Measurements from ENCODE around the gene CCDC175.

The CCDC175 gene

GRCh38 chr14:59538936-59539335 is 37.7 kb downstream of the CCDC175 start:
- no peak for DNase-seq

- DNase-seq = no peak
Observed at GRCh38 chr14:59537476-59537875, 39.1 kb downstream of the CCDC175 start.

GRCh38 chr14:59534361-59534987 is 42.1 kb downstream of the CCDC175 start:
- no peak for DNase-seq

- no peak for DNase-seq
Observed at GRCh38 chr14:59532419-59532818, 44.2 kb downstream of the CCDC175 start.

GRCh38 chr14:59530349-59530748 is 46.3 kb downstream of the CCDC175 start:
- no peak for DNase-seq

- DNase-seq = no peak
Observed at GRCh38 chr14:59529189-59529588, 47.4 kb downstream of the CCDC175 start.

- no peak for DNase-seq
Observed at GRCh38 chr14:59520224-59520623, 56.4 kb downstream of the CCDC175 start.

- no peak for DNase-seq
Observed at GRCh38 chr14:59511916-59512575, 64.6 kb downstream of the CCDC175 start.

- no peak for DNase-seq
Observed at GRCh38 chr14:59510966-59511365, 65.6 kb downstream of the CCDC175 start.

- DNase-seq = no peak
Observed at GRCh38 chr14:59510001-59510400, 66.6 kb downstream of the CCDC175 start.

- no peak for DNase-seq
Observed at GRCh38 chr14:59509101-59509500, 67.5 kb downstream of the CCDC175 start.

GRCh38 chr14:59507752-59508103 is 68.9 kb downstream of the CCDC175 start:
- DNase-seq = no peak

GRCh38 chr14:59507063-59507751 is 69.4 kb downstream of the CCDC175 start:
- DNase-seq = peak; percentile 22

- DNase-seq = no peak
Observed at GRCh38 chr14:59503256-59503655, 73.4 kb downstream of the CCDC175 start.

- no peak for DNase-seq
Observed at GRCh38 chr14:59500732-59501131, 75.9 kb downstream of the CCDC175 start.

- no peak for DNase-seq
Observed at GRCh38 chr14:59492384-59492783, 84.2 kb downstream of the CCDC175 start.

- no peak for DNase-seq
Observed at GRCh38 chr14:59490756-59491155, 85.9 kb downstream of the CCDC175 start.

- DNase-seq = no peak
Observed at GRCh38 chr14:59484639-59485175, 91.9 kb downstream of the CCDC175 start.

GRCh38 chr14:59483819-59484638 is 92.6 kb downstream of the CCDC175 start, which contains the start of the genes JKAMP and L3HYPDH:
Gene JKAMP, plus strand, starts transcription at chr14:59484517. Its CDS starts 73 bp downstream, at chr14:59484590.
Gene L3HYPDH, minus strand, starts transcription at chr14:59484408. Its CDS starts 92 bp downstream, at chr14:59484316.
- DNase-seq = peak; percentile 93

GRCh38 chr14:59483363-59483762 is 93.2 kb downstream of the CCDC175 start:
- DNase-seq = no peak

- peak; percentile 13 for DNase-seq
Observed at GRCh38 chr14:59482541-59483331, 93.9 kb downstream of the CCDC175 start.
